IgD-negative memory B cell (primary cell): ENCODE measurements around the gene TTC34. TPM values are rescaled to one million over a fixed set of nuclear protein-coding genes. Genes with fewer than 3 reads are reported as not detected.

Source experiments
- H3K27ac Mint-ChIP-seq, 3 donors: one replicate each; pipeline ENCODE4 v1.8.0; 2020 to 2022; ENCODE audit warnings: mild to moderate bottlenecking in 3 of 3, mixed read lengths in 3 of 3, moderate library complexity in 1 of 3
- H3K27me3 Mint-ChIP-seq: one replicate; pipeline ENCODE4 v1.8.0; 2021; ENCODE audit warnings: mixed read lengths
- H3K36me3 Mint-ChIP-seq: one replicate; pipeline ENCODE4 v1.8.0; 2020; ENCODE audit warnings: mild to moderate bottlenecking, mixed read lengths
- H3K4me1 Mint-ChIP-seq, 3 donors: one replicate each; pipeline ENCODE4 v1.8.0; 2020 to 2022; ENCODE audit warnings: mixed read lengths in 3 of 3, mild to moderate bottlenecking in 1 of 3
- H3K4me3 Mint-ChIP-seq, 4 donors: one replicate each; pipeline ENCODE4 v1.8.0; 2020 to 2022; ENCODE audit warnings: mild to moderate bottlenecking in 4 of 4, mixed read lengths in 4 of 4, moderate library complexity in 3 of 4
- H3K9me3 Mint-ChIP-seq, 3 donors: one replicate each; pipeline ENCODE4 v1.8.0; 2020 to 2021; ENCODE audit warnings: mixed read lengths in 3 of 3, mild to moderate bottlenecking in 1 of 3
- polyA plus RNA-seq: library from polyadenylated mRNA; unstranded; fragments of 300-500 nt; fragmentation: Illumina TruSeq; gene quantifications from one replicate; pipeline ENCODE4 v1.2.3, GENCODE V29; 2021

TTC34 gene
- polyA plus RNA-seq, 1 donor from 2014 or later = 0.06 TPM

DNA sequence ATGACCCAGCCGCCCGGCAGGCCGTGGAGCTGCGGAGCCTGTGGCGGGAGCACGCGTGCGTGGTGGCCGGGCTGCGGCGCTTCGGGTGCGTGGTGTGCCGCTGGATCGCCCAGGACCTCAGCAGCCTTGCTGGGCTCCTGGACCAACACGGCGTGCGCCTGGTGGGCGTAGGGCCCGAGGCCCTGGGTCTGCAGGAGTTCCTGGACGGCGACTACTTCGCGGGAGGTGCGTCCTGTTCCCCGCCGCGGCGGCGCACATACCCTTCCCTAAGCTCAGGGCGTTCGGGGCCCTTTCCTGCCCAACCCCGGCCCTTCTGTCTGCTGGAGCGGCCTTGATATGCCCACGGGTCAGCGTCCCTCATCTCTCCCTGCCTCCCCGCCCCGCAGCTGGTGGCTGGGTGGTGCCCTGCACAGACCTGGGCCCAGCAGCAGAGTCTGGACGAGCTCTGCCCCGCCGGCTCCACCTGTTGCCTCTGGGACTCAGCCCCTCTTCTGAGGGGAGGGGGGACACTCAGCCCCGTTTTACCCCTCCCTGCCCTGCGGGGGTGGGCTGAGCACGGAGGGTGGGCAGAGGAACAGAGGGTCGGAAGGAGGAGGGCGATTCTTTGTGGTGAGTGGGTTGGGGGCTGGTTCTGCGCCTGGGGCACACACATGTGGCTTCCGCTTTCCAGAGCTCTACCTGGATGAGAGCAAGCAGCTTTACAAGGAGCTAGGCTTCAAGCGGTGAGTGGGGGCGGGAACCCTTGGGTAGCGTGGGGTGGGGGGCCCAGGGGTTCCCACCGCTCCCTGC lies 214.2 kb downstream of the TTC34 start:
- Mint-ChIP-seq H3K27me3 (no peaks in the 10 kb centered on the region), H3K4me3 (peak overlapping the region; percentile 83 to 95 (median 90)), H3K36me3 (peaks cover 2% of the 10 kb centered on the region), H3K27ac (peak overlapping the region in 1 of 3 donors; percentile 35), H3K4me1 (peaks cover 12 to 24% (median 21%) of the 10 kb centered on the region in 3 donors), H3K9me3 (no peaks in the 10 kb centered on the region)

- Mint-ChIP-seq H3K9me3 (peaks cover 0 to 2% (median 0%) of the 10 kb centered on the region in 3 donors), H3K27me3 (no peaks in the 10 kb centered on the region), H3K36me3 (peaks cover 8% of the 10 kb centered on the region), H3K27ac (peak within 1 kb of the TSS; percentile 93 to 100 (median 98)), H3K4me1 (peaks cover 18 to 31% (median 27%) of the 10 kb centered on the region in 3 donors), H3K4me3 (peak within 1 kb of the TSS; percentile 91 to 97 (median 96))
Measured at GRCh38 chr1:2586154-2587070, 215.1 kb downstream of the TTC34 start, which contains the start of gene PRXL2B. PRXL2B (plus strand) TSS chr1:2586777; CDS start chr1:2586886, 109 bp downstream.

Other genes starting within 250 kb of the TTC34 start
- 63.3 TPM for gene TNFRSF14, start 245.3 kb downstream of the TTC34 start, polyA plus RNA-seq
- gene PRXL2B, start 214.9 kb downstream of the TTC34 start, polyA plus RNA-seq = 20.3 TPM
- gene MMEL1, start 168.7 kb downstream of the TTC34 start, polyA plus RNA-seq = 5.8 TPM
- gene ACTRT2, start 219.8 kb upstream of the TTC34 start, polyA plus RNA-seq = not detected